Measurements from ENCODE around the gene FGFR3.

FGFR3 gene

GRCh38 chr4:1769692-1770091 lies 23.4 kb upstream of the FGFR3 start:
- no peak for DNase-seq (ENCODE audit: low read depth in 1 of 2, low spot score in 1 of 2)

DNA sequence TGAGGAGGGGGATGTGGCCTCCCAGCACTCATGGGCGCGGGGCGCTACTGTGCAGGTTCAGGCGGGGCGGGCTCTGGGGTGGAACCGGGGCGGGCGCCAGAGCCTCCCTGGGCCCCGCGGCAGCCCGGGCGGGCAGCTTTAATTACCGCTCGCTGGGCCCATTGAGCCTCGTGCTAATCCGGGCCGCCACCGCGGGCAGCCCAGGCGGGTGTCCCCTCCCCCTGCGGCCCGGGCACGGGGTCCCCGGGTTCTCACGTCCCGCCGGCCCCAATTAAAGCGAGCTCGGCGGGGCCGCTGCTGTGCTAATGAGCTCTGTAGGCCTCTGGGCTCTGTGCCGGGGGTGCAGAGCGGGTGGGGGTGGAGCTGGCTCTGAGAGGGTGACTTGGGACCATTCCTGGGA lies 22.8 kb upstream of the FGFR3 start:
- DNase-seq (ENCODE audit: low read depth in 1 of 2, low spot score in 1 of 2), result no peak

- DNase-seq (ENCODE audit: low read depth in 1 of 2, low spot score in 1 of 2), result no peak
These were observed 22.3 kb upstream of the FGFR3 start for GRCh38 chr4:1770791-1771231.

DNA sequence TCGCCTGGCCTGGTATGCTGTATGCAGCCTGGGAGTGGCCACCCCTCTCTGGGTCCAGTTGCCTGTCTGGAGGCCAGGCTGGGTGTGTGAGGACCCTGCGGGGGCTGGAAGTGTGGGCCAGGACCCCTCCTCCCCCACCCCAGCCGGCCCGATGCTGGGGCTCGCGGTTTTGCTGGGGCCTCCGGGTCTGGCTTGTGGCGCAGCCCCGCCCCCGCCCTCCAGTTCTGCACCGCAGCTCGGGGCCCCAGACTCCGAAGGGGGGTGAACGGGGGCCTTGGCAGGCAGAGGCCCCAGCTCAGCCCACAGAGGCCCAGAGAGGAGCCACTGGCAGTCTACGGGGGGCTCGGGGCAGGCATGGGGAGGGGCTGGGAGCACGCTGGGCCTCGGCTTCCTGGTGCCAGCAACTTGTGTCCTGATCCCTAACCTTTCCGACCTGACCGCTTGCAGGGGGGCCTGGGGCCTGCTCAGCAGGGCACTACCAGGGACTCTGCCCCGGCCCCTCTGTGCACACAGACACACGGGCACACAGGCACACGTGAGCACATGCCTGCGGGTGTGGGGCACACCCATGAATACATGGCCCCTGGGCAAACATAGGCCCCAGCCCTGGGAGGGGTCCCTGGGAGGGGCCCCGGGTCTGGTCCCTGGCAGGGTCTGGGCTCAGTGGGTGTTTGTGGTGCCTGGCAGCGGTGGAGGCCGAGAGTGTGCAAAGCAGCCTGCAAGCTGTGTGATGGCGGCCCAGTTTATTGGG lies 21.4 kb upstream of the FGFR3 start:
- no peak for DNase-seq (ENCODE audit: low read depth in 1 of 2, low spot score in 1 of 2)

GRCh38 chr4:1772853-1773538 lies 20.1 kb upstream of the FGFR3 start:
- DNase-seq (ENCODE audit: low read depth in 1 of 2, low spot score in 1 of 2), result no peak

GRCh38 chr4:1773754-1774153 lies 19.3 kb upstream of the FGFR3 start:
- no peak for DNase-seq (ENCODE audit: low read depth in 1 of 2, low spot score in 1 of 2)

DNA sequence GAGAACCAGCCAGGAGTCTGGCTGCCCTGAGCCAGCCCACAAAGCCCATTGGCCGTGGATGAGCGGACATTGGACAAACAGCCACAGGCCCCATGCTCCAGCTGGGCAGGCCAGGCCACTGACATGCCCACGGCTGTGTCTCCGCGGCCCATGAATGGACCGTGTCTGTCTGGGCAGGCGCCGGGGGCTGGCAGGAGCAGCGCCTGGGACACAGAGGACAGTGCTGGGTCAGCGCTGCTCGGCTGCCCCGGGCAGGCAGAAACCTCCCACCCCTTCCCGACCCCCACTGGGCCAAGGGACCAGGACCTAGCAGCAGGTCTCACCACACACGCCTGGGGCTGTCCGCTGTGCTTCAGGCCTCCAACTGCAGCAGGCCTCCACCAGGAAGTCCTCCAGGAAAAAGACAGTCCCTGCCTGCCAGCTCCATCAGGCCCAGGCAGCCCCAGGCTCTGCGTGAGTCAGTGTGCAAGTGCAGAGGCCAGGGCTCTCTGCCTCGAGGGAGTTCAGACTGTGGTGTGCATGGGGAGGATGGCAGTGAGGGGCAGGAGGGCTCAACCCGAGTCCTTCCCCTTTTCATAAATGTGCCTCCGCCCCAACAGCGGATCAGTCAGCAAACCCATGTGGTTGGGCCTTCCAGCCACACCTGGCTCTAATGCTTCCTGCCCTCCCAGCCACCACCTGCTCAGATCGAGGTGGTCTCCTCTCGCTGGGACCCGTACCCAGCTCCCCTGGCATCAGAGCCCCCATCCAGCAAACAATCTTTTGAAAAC lies 17.2 kb upstream of the FGFR3 start:
- no peak for DNase-seq (ENCODE audit: low read depth in 1 of 2, low spot score in 1 of 2)

DNA sequence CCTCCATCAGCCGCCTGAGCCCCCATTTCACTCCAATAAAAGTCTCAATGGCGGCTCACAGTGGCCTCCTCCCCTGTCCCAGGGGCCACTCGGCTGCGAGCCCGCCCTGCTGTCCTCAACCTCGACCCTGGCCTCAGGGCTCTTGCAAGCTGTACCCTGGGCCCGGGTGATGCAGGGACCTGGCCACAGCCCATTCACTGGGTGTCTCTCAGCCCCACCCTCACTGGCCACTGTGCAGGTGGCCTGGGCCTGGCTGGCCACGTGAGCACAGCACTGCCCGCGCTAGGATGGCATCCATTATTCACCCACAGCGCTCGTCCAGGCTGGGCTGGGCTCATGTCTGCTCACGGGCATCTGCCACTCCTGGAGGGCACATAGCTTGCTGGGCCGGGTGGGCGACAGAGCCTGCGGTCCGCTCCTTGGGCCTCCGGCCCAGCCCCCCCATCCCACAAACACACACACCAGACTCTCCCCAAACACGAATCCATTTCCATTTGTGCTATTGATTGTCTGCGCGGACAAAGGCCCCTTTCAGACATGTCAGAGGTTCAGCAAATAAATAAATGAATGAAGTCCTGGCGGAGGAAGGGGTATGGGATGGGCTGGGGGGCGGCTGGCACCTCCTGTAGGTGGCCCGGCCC lies 16.5 kb upstream of the FGFR3 start:
- DNase-seq (ENCODE audit: low read depth in 1 of 2, low spot score in 1 of 2), result no peak

DNA sequence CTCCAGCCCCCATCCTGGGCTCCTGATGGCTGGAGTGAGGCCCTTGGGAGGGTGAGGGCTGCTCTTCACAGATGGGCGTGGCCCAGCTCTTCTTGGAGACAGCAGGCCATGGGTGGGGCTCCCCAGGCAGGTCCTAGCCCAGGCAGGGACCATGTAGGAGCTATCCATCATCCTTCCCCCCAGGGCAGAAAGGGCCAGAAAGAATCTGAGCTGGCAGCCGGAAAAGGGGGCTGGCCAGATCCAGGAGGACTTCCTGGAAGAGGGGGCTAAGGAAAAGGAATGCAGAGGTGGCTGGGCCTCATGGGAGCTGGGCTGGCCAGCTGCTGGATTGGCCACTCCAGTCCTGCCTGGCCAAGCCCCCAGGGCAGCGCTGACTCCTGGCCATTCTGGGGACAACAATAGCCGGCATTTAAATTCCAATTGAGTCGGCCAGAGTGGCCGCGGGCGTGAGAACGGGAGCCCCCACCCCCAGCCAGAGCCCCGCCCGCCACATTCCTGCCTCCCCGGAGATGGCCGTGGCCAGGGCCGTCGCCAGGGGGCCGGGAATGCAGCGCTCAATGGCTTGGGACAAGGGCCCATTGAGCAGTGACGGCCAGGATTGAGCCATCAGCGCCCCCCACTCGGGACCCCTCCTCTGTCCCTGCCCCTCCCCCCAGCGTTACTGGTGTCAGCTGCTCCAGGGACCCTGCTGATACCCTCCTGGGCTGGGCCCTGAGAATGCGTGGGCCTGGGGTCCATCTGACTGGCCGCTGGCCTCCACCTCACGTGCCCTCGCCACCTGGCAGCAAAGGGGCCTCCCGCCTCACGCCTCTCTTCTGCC lies 15.1 kb upstream of the FGFR3 start:
- no peak for DNase-seq (ENCODE audit: low read depth in 1 of 2, low spot score in 1 of 2)

DNA sequence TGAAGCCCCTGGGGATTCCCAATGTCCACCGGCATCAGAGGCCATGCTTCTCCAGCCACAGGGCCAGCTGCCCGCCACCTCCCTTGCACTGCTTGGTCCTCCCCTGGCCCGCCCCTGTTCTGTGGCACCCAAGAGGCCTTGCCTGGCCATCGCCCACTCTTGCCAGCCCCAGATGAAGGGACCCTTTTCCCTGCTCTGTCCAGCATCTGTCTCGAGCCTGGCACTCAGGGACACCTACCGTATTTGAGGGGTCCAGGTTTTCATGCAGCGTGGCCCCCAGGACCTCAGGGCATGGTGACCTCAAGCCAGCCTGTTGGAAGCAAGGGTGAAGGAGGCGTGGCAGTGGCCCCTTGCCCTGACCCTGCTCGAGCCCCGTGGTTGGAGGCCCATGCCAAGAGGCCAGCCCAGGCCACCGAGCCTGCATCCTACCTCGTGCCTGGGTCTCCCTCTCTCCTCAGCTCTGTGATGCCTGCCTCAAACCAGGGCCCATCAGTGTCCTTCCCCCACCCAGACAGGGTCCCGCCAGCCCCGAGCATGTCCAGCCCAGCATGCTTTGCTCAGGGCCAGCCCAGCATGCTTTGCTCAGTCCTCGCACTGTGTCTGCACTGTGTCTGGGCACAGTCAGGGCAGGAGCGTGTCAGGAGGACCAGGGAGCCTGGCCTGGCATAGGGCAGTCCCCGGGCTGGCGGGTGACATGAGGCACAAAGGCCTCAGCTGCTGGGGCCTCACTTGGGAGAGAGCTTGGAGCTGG lies 14.3 kb upstream of the FGFR3 start:
- DNase-seq (ENCODE audit: low read depth in 1 of 2, low spot score in 1 of 2), result no peak

- no peak for DNase-seq (ENCODE audit: low read depth in 1 of 2, low spot score in 1 of 2)
These were observed 13.3 kb upstream of the FGFR3 start for GRCh38 chr4:1779588-1780382.

- DNase-seq (ENCODE audit: low read depth in 1 of 2, low spot score in 1 of 2), result no peak
These were observed 12.7 kb upstream of the FGFR3 start for GRCh38 chr4:1780435-1780834.

DNA sequence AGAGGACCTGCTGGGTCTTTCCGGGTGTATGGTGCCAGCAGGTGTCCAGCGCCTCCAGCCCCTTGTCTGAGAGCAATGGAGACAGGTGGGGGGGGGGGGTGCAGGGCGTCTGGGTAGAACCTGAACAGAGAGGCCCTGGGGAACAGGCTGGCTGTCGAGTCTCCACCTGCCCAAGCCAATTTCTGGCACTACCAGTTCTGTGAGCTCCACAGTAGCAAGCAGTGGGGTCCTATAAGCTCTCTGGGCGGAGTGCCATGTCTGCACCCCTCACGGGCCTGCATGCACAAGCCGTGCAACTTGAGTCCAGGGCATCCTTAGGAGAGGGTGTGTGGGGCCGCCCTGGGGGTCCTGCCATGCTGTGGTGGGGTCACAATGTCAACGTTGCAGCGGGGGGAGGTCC lies 10.1 kb upstream of the FGFR3 start:
- DNase-seq (ENCODE audit: low read depth in 1 of 2, low spot score in 1 of 2), result no peak

DNA sequence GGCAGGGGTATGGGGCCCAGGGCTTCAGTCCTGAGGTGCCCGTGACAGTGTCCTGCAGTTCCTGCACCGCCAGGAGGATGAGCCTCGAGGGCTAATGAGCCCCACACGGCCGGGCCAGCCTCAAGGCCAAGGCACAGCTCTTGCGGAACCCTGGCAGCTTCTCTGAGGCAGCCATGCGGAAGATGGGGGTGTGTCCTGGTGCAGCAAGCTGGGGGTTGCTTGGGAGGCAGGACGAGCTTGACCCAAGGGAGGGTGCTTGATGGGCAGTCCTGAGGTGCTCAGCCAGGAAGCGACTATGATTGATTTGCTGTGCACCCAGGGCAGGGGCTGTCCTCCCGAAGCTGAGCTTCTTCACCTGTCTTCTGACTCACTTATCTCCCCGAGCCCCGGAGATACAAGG lies 9.1 kb upstream of the FGFR3 start:
- no peak for DNase-seq (ENCODE audit: low read depth in 1 of 2, low spot score in 1 of 2)

- no peak for DNase-seq (ENCODE audit: low read depth in 1 of 2, low spot score in 1 of 2)
These were observed 8.7 kb upstream of the FGFR3 start for GRCh38 chr4:1784395-1784788.

GRCh38 chr4:1784789-1785591 lies 8.1 kb upstream of the FGFR3 start:
- DNase-seq (ENCODE audit: low read depth in 1 of 2, low spot score in 1 of 2), result no peak

GRCh38 chr4:1785592-1785991 lies 7.5 kb upstream of the FGFR3 start:
- no peak for DNase-seq (ENCODE audit: low read depth in 1 of 2, low spot score in 1 of 2)

Data from activated CD4-positive, alpha-beta T cell treated with anti-CD3 and anti-CD28 coated beads, Interleukin-2, amount 50 U/mL, for 24 hours (primary cell).